Measurements from ENCODE around the gene PAPSS1.

PAPSS1 gene

DNA sequence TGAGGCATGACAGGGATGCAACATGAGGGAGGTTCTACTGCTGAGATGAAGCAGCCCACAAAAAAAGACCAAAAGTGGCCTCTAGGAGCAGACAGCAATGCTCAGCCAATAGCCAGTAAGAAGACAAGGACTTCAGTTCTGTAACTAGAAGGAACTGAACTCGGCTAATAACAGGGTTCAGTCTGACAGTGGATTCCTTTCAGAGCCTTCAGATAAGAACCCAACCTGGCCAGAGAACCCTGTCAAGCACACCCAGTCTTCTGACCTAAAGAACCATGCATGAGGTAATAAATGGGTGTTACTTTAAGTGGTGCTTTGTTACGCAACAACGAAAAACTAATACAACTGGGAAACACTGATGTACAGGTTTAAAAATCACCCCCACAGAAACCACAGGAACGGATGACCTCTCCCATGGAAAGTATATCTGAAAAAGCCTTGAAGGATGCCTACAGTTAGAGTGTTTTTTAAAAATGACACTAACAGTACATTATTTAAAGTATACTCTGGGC lies 94.6 kb downstream of the PAPSS1 start:
- DNase-seq (ENCODE audit: low spot score) = no peak

DNA sequence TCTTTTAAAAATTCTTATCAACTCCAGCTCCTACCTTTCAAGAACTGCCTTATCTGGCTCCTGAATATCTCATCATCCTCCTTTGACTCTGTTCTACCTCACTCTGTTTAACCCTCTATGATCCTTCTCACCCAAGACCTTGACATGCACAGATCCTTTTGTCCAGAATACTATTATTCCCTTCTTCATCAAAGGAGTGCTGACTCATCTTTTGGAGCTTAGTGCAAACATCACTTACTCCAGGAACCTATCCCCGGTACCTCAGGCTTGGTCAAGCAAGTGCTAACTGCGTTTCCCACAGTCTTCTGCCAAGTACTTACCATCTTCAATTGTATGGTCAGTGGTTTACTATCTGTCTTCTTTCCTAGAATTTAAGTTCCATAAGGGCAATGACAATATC lies 96.0 kb downstream of the PAPSS1 start:
- no peak for DNase-seq (ENCODE audit: low spot score)

DNA sequence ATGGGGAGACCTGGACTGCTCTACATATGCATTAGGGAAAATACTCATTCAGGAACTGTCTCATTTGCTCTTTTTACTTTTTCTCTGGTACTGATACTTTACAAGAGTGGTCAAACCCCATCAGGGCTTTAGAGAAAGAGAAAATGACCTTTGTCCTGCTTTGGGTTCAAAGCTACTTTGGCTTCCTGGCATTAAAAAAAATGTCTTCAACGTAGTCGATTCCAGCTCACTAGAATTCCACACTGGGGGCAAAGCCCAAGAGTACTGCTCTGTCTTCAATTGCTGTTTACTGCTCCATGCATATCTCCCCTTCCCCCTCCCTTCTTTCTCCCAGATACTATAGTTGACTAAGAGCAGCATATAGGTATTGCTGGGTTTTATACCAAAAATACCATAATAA lies 98.0 kb downstream of the PAPSS1 start:
- DNase-seq (ENCODE audit: low spot score) = no peak

DNA sequence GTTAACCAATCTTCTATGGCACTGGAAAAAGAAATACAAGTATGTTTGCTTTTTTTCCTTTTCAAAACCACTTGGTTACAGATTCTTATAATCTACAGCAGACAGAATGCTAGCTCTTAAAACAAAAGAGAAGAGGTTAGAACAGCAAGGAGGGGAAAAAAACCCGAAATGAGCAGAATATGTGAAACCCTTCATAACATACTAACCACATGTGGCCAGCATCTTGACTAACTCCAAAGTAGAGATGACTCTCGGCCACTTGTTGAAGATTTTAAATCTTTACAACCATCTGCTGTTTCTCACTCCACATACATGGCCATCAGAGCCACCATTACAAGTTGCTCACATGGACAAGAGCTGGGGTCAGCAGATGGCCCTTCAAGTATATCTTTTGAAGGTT lies 100.3 kb downstream of the PAPSS1 start:
- DNase-seq (ENCODE audit: low spot score) = no peak

DNA sequence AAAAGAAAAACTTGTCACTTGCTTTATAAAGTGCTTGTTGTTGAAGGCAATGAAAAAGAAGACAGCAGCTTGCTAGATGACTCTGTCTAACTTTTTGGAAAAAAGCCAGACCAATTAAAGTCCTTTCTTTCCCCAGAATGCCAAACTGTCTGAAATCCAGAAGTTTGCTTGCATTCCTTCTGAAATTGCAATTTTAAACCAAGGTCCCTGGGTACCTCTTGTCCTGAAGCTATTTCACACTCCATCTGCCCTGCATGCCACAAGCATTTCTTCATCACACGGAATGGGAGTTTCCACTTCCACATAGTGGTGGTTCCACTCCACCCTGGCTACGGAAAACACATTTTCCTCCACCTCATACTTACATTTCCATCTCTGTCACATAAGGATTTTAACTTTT lies 101.0 kb downstream of the PAPSS1 start:
- DNase-seq (ENCODE audit: low spot score) = no peak

DNA sequence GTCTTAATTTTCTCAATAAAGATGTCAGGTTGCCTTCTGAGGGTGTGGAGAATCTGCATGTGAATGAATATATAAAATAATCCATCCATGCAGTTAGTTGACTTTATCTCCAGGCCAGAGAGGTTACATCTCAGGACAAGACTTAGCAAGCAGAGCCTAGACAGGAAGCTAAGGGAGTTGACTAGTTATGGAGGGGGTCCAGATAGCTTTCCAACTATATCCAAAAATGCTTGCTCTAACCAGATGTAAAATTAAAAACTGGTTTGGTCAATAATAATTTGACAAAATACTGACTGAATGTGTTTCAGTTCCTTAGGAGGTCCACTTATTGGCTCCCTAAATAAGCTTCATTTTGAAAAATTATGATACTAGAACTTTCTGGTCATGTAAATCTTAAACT lies 101.4 kb downstream of the PAPSS1 start:
- DNase-seq (ENCODE audit: low spot score) = no peak

DNA sequence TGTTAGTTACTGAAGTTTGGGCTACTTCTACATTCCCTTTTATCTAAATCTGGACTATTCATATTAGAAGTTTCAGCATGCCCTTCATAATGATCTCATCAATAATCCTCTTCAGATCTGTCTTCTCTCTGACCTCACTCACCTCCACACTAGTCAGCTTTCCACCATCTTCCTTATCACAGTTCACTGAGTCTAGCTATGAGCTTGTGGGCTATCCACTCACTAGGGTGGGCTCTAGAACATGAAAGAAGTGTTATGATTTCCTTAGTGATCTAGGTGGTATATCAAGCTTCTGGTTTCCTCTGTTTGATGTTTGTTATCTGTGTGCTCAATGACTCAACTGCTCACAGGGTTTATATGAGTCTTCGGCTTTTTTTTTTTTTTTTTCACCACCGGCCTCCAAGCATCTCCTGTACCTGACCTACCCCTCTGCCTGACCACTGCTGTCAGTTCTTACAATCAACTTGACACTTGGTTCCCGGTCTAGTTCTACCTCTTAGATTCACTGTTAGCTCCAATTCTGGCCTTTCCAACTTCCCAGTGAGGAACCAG lies 103.1 kb downstream of the PAPSS1 start:
- DNase-seq (ENCODE audit: low spot score) = no peak

DNA sequence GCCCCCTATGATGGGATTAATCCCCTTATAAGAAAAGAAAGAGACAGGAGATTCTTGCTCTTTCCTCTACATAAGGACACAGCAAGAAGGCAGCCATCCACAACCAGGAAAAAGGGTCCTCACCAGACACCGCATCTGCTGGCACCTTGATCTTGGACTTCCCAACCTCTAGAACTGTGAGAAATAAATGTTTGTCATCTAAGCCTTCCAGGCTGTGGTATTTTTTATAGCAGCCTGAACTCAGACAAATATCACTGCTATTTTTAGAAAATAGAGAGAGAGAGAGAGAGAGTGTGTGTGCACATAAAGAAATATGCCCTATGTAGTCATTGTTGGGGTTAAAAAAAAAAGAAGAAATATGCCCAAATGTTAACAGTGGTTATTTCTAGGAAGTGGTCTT lies 104.2 kb downstream of the PAPSS1 start:
- no peak for DNase-seq (ENCODE audit: low spot score)

DNA sequence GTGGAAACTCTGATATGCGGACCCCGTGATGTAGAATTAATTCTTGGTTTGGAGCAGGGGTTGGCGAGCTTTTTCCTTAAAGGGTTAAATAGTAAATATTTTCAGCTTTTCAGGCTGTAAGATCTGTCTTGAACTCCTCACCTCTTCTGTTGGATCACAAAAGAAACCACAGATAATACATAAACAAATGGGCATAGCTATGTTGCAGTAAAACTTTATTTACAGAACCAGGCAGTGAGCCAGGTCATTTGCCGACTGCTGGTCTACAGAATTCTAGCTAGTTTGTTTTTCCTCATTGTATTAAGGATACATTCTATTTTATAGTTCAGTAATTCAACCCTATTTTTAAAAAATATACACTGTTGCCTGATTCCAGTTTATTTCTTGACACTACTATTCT lies 116.6 kb downstream of the PAPSS1 start:
- DNase-seq (ENCODE audit: low spot score) = no peak

DNA sequence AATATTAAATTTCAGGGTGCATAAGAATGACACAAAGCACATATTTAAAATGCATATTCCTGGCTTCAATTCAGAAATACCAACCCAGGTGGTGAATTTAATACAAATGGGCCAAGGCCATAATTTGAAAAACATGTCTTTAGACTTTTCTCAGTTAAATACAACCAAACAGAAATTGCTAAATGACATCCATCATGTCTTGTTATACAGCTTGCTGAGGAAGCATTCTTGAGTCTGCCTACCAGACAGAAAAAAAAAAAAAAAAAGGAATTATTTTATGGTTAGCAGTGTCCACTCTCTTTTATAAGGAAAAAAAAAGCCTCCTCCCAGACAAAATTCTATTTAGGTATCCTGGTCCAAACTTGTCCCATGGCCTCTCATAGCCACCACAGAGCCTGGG lies 119.1 kb downstream of the PAPSS1 start:
- DNase-seq (ENCODE audit: low spot score) = no peak

DNA sequence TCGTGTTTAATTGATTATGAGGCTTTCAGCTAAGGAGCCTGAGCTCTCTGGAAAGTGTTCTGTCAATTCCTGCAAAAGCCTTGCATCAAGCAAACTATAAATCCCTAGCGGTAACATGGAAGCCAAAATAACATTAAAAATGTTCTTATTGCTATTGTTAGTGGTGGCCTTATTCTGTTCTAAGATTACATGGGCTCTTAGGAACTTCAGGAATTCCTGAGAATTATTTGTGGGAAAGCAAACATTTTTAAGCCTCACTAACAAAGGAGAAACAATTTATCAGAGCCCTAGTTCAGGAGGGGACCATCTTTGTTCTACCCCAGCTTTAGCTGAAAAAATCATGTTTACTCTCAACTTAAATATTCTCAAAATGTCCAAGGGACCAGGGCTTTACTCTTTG lies 119.6 kb downstream of the PAPSS1 start:
- DNase-seq (ENCODE audit: low spot score) = no peak

DNA sequence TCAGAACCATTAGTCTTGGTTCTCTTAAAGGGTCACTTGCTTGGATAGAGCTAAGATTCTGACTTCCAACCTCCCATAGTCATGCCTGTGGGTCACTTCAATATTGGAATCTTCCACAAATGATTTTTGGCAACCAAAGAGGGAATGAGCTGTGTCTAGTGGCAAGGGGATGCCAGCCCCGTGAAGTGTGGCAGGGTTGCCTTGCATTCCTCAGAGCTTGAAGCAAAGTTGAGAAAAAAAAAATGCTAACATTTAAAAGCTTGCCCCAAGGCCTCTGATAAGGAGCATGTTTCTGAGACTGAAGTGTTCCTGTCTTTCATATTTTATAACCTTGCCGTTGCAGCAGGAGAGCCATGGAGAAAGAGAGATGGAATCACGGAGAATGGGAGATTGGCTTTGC lies 120.2 kb downstream of the PAPSS1 start:
- DNase-seq (ENCODE audit: low spot score) = no peak

DNA sequence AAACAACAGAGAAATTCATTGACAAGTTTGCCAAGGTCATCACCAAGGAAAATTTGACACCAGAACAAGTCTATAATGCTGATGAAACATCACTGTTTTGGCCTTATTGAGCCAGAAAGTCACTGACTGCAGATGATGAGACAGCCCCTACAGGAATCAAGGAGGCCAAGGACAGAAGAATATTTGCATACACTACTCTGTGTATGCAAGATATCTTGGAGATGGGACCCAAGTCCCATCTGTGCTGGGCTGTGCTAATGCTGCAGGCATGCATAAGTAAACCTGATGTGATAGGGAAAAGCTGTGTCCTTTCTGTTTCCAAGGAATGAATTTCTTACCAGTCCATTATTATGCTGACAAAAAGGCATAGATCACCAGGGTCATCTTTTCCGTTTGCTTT lies 126.8 kb downstream of the PAPSS1 start:
- no peak for DNase-seq (ENCODE audit: low spot score)

DNA sequence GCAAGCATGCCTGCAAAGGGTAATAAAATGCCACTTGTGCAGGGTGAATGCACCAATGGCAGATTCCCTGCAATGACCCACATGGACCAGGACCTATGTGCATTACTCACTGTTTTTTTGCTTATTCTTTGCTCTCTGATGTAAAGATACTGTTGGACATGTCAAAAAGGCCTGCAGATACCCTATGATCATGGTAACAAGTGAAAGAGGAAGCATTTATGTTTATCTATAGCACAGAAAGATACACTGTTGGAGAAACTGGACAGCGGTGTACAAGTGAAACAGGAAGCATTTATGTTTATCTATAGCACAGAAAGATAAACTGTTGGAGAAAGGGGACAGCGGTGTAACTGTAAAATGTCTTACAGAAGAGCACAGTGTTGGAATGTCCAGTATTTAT lies 127.5 kb downstream of the PAPSS1 start:
- DNase-seq (ENCODE audit: low spot score) = no peak

DNA sequence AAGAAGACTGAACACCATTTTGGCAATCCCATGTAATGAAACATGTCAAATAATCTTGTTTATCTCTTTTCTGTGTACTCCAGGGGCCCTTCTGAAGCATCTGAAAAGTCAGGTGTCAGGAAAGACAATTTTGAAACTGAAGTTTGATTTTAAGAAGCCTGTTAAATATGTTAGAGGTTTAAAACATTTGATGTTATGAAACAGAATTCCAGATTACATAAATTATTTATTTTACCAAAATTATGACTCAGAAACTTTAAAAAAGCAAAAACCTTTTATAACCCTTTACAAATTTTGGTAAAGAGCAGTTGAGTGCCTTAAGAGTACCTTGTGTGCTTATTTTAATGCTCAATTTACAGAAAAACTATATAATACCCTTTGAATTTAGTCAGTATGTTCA lies 130.8 kb downstream of the PAPSS1 start:
- no peak for DNase-seq (ENCODE audit: low spot score)

DNA sequence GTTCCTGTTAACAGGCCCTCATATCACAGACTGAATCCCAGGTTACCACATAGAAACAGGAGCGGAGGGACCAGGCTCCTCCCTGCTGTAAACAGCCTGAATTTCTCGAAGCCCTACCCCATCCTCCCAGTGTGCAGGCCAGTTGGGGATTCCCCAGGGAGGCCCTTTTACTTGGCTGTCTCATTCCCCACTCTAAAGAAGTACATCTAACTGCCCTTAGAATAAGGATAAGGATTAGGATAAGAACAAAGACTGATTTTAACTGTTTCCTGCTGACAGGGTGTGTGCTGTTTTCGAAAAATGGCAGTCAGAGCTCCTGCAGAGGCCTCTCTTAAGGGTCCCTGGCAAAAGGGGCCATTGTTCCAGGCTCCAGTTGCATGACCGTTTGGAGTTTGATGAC lies 133.7 kb downstream of the PAPSS1 start:
- no peak for DNase-seq (ENCODE audit: low spot score)

DNA sequence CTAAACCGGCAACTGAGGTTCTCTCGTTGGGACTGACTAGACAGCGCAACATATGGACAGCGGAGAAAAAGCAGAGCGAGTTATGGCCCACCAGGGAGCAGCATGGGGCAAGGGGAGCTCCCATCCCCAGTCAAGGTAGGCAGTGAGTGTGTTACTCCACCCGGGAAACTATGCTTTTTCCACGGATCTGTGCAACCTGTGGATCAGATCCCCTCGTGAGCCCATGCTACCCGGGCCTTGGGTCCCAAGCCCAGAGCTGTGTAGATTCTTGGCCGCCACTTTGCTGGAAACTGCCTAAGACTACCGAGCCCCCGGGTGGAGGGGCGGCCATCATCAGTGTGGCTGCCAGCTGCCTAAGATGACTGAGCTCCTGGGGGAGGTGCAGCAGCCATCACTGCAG lies 140.9 kb downstream of the PAPSS1 start:
- no peak for DNase-seq (ENCODE audit: low spot score)

DNA sequence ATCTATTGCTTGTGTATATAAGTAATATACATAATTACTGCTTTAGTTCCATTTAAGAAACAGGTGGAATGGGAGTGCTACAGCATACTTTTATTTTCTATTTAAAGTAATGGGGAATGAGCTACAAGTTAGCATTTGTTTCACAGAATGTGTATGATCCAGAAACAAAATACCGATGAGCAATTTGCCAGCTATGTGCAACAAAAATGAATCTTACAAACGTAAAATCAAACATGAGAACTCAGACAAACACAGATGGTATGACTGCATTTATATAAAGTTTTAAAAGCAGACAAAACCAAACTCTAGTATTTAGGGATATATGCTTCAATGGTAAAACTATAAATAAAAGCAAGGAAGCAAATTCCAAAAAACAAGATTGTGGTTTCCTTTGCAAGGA lies 141.7 kb downstream of the PAPSS1 start:
- no peak for DNase-seq (ENCODE audit: low spot score)

DNA sequence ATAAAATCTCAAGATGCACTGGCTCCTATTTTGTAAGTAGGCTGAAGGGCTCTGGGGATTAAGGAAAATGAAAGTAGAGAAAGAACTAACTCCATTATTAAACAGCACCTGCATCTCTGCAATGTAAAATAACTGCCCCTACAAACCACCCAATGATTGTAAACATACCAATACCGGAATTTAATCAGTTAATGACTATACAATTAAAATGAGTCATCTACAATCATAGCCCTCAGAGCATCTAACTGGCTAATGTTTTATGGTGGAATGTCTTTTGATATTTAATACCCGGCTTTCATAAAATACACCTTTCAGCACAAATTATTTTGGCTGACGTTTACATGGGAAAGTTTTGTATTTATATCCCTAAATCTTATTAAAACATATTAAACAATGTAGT lies 142.3 kb downstream of the PAPSS1 start:
- no peak for DNase-seq (ENCODE audit: low spot score)

DNA sequence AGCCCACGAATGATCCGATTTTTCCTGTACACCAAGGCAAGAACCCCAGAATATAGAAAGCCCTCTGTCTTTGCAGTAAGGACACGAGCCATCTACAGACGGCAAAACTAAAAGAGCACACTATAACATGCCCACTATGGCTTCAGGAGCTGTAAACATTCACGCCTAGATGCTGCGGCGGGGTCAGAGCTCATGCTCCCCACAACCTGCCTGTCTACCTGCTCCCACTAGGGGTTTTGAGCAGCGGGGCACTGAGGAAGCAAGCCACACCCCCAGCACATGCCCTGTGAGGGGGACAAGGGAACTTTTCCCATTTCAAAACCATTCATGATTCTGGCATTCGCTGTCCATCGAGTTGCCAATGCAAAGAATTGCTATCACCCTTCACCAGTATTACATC lies 144.8 kb downstream of the PAPSS1 start:
- DNase-seq (ENCODE audit: low spot score) = no peak

DNA sequence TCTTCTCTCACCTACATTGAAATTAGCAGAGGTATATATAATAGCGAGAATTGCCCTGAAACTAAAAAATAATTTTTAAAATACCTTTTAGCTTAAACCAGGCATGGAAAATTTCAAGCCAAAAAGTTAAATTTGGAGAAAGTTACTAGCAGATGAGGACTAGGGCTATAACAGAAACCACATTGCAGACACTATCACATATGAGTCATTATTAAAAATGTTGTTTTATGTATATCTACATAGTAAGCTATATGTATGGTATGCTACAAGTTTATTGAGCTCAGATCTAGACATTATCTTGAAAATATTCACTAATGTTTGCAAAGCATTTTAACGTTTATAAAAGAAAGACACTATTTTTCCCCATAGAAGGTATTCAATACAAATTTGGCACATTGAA lies 147.8 kb downstream of the PAPSS1 start:
- no peak for DNase-seq (ENCODE audit: low spot score)

DNA sequence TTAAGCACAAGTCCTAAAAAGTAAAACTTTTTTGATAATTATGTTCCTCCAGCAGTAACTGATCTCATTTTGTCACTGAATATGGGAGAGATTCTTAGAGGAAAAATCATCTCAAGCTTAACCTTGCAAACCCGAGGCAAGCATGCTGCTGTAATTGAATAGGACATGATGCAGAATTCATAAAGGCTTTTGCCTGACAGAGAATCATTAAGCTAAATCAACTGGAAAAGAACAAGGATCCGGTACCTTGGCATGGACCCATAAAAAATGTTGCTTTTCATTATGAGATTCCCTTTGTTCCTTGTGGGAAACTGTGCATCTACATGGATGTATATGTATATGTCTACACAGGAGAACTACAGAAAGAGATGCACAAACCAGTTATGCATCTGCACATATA lies 149.1 kb downstream of the PAPSS1 start:
- DNase-seq (ENCODE audit: low spot score) = no peak

DNA sequence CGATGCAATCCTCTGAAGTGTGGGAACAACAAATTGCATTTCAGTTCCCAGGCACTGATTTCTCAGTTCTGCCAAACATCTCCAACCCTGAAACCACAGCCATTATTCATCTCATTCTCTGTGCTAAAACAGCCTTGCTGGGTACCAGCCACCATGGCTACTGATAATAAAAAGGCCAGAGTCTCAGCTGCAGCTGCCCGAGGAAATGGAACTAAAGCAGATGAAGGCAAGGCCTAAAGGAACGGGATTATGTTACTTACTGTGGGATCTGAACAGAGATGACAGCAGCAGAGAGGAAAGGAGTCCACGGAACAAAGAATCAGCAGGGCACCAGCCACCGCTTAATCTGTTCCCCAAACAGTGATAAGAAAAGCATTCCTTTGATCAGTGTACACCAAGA lies 155.7 kb downstream of the PAPSS1 start:
- DNase-seq (ENCODE audit: low spot score) = no peak
